ENCODE results near the gene SPHK1. TPM values are rescaled to one million over a fixed set of nuclear protein-coding genes. Genes with fewer than 3 reads are reported as not detected.

The SPHK1 gene
- total RNA-seq, 2 experiments from 2014 or later, result 10.9 to 12.0 TPM

- DNase-seq, result no peak
- H3K36me3 Mint-ChIP-seq, result peaks cover 2% of the 10 kb centered on the region
- H3K27ac Mint-ChIP-seq, result no peak overlapping the region
- no peak overlapping the region for H3K4me3 Mint-ChIP-seq
- no peaks in the 10 kb centered on the region for H3K27me3 Mint-ChIP-seq
- H3K9me3 Mint-ChIP-seq, result no peaks in the 10 kb centered on the region
- peaks cover 17% of the 10 kb centered on the region for H3K4me1 Mint-ChIP-seq
These were observed 38.0 kb downstream of the SPHK1 start for GRCh38 chr17:76422406-76422805.

DNA sequence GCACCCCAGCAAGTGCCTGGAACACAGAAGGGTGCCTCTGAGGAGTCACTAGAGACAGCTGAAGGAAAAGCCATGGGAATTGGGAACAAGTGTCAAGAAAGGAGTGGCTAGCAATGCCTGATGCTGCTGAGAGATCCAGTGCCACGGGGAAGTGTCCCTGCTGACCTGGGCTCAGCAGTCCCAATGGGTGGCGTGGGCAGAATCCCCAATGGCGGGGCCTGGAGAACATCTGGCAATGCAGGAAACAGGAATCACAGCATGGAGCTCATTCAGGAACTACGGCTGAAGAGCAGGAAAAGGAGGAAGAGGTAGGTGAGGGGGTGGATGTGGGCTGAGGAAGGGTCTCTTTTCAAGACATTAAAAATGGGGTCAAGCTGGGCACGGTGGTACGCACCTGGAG is 38.5 kb downstream of the SPHK1 start:
- Mint-ChIP-seq H3K27ac (no peak overlapping the region), H3K27me3 (no peaks in the 10 kb centered on the region), H3K4me1 (peaks cover 13% of the 10 kb centered on the region)

DNA sequence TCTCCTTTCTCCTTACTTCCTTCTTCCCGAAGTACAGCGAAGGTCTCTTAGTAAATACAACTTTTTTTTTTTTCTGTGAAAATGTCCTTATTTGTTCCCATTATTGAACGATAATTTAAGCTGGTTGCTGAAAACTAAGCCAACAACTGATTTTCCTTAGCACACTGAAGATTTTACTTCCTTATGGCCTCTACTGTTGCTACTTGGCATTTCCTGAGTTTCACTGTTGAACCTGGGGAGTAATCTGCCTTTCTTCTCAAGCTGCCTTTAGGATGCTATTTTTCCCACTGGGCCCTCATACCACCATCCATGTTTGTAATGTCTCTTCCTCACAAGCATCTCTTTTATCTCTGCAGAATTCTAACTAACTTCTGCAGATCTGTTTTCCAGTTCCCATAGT is 42.4 kb downstream of the SPHK1 start:
- H3K27me3 Mint-ChIP-seq, result no peaks in the 10 kb centered on the region
- H3K27ac Mint-ChIP-seq, result no peak overlapping the region
- no peak for DNase-seq
- peaks cover 11% of the 10 kb centered on the region for H3K4me1 Mint-ChIP-seq
- peaks cover 4% of the 10 kb centered on the region for H3K36me3 Mint-ChIP-seq
- H3K9me3 Mint-ChIP-seq, result no peaks in the 10 kb centered on the region
- no peak overlapping the region for H3K4me3 Mint-ChIP-seq

More for the DNA sequence above, 38.5 kb downstream of the SPHK1 start:
- peaks cover 2% of the 10 kb centered on the region for H3K36me3 Mint-ChIP-seq
- DNase-seq, result no peak
- H3K9me3 Mint-ChIP-seq, result no peaks in the 10 kb centered on the region
- H3K4me3 Mint-ChIP-seq, result no peak overlapping the region

GRCh38 chr17:76427501-76428231 is 43.3 kb downstream of the SPHK1 start:
- H3K36me3 Mint-ChIP-seq, result peaks cover 4% of the 10 kb centered on the region
- H3K27me3 Mint-ChIP-seq, result no peaks in the 10 kb centered on the region
- H3K4me1 Mint-ChIP-seq, result peaks cover 11% of the 10 kb centered on the region
- DNase-seq, result no peak
- H3K9me3 Mint-ChIP-seq, result no peaks in the 10 kb centered on the region
- H3K27ac Mint-ChIP-seq, result no peak overlapping the region
- no peak overlapping the region for H3K4me3 Mint-ChIP-seq

- peaks cover 1% of the 10 kb centered on the region for H3K36me3 Mint-ChIP-seq
- H3K27ac Mint-ChIP-seq, result no peak overlapping the region
- H3K27me3 Mint-ChIP-seq, result no peaks in the 10 kb centered on the region
- no peaks in the 10 kb centered on the region for H3K9me3 Mint-ChIP-seq
- no peak for DNase-seq
- H3K4me3 Mint-ChIP-seq, result no peak overlapping the region
- peaks cover 13% of the 10 kb centered on the region for H3K4me1 Mint-ChIP-seq
These were observed 44.1 kb downstream of the SPHK1 start for GRCh38 chr17:76428511-76428910.

DNA sequence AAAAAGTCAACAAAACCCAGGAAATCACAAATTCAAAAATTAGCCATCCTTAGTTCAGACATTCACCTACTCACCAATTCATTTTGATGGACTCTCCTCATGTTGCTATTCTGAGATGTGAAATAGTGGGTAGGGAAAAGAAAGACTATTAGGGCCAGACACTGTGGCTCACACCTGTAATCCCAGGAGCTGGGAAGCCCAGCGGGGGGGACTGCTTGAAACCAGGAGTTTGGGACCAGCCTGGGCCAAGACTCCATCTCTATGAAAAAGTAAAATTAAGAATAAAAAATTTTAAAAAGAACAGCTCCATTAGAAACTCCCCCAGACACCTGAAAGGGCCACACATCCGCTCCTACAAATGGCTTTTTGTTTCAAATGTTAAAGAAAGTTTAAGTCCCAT is 47.1 kb downstream of the SPHK1 start:
- H3K9me3 Mint-ChIP-seq, result no peaks in the 10 kb centered on the region
- DNase-seq, result no peak
- H3K27me3 Mint-ChIP-seq, result no peaks in the 10 kb centered on the region
- peaks cover 13% of the 10 kb centered on the region for H3K4me1 Mint-ChIP-seq
- H3K36me3 Mint-ChIP-seq, result peaks cover 1% of the 10 kb centered on the region
- H3K4me3 Mint-ChIP-seq, result no peak overlapping the region
- no peak overlapping the region for H3K27ac Mint-ChIP-seq

GRCh38 chr17:76432004-76432403 is 47.6 kb downstream of the SPHK1 start:
- H3K9me3 Mint-ChIP-seq, result no peaks in the 10 kb centered on the region
- no peak overlapping the region for H3K27ac Mint-ChIP-seq
- H3K27me3 Mint-ChIP-seq, result no peaks in the 10 kb centered on the region
- peaks cover 1% of the 10 kb centered on the region for H3K36me3 Mint-ChIP-seq
- H3K4me3 Mint-ChIP-seq, result no peak overlapping the region
- peaks cover 9% of the 10 kb centered on the region for H3K4me1 Mint-ChIP-seq
- DNase-seq, result no peak

DNA sequence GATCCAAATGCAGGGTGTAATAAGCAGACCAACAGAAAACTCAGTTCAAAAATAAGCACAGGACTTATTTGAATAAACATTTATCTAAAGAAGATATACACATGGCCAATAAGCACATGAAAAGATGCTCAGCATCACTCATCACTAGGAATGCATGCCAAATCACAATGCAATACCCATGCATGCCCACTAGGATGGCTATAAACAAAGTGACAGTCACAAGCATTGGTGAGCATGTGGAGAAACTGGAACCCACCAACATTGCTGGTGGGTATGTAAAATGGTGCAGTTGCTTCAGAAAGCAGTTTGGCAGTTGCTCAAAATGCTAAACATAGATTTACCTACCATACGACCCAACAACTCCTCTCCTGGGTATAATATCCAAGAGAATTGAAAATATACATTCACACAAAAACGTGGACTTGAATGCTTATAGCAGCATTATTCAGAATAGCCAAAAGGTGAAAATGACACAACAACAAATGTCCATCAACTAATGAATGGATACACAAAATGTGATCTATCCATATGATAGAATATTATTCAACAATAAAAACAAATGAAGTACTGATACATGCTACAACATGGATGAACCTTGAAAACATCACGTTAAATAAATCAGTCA is 48.4 kb downstream of the SPHK1 start:
- Mint-ChIP-seq H3K27ac (no peak overlapping the region), H3K4me3 (no peak overlapping the region), H3K9me3 (no peaks in the 10 kb centered on the region), H3K36me3 (peaks cover 1% of the 10 kb centered on the region), H3K27me3 (no peaks in the 10 kb centered on the region), H3K4me1 (peaks cover 9% of the 10 kb centered on the region)
- no peak for DNase-seq

- Mint-ChIP-seq H3K9me3 (no peaks in the 10 kb centered on the region), H3K36me3 (peaks cover 2% of the 10 kb centered on the region), H3K4me1 (peaks cover 16% of the 10 kb centered on the region), H3K4me3 (no peak overlapping the region), H3K27ac (no peak overlapping the region), H3K27me3 (no peaks in the 10 kb centered on the region)
- DNase-seq, result no peak
These were observed 49.3 kb downstream of the SPHK1 start for GRCh38 chr17:76433693-76434092.

DNA sequence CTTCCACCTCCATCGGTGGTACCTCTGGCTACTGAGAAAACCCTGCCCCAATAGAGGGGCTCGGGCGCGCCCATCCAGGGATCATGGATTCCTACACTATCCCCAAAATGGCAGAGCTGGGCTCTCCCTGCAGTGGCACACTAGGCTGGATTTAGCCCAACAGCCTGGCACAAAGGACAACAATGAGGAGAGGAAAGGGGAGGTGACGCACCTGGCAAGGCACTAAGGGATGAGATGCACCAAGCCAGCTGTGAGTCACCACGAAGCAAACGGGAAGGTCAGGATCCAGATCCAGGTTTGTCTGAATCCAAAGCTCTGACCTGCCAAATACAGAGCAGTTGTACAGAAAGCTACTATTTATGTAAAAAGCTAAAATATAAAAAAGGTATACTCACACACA is 50.5 kb downstream of the SPHK1 start:
- Mint-ChIP-seq H3K9me3 (no peaks in the 10 kb centered on the region), H3K4me1 (peaks cover 16% of the 10 kb centered on the region), H3K27me3 (no peaks in the 10 kb centered on the region), H3K36me3 (peaks cover 2% of the 10 kb centered on the region), H3K4me3 (no peak overlapping the region), H3K27ac (no peak overlapping the region)
- DNase-seq, result no peak

GRCh38 chr17:76435751-76436150 is 51.3 kb downstream of the SPHK1 start:
- DNase-seq, result no peak
- Mint-ChIP-seq H3K27ac (no peak overlapping the region), H3K4me1 (peaks cover 17% of the 10 kb centered on the region), H3K9me3 (no peaks in the 10 kb centered on the region), H3K27me3 (no peaks in the 10 kb centered on the region), H3K36me3 (peaks cover 2% of the 10 kb centered on the region), H3K4me3 (no peak overlapping the region)

Other genes with a start within 250 kb of the SPHK1 start
- 1 to 10 TPM; 7.5 to 7.8 TPM for gene FOXJ1, start 243.4 kb upstream of the SPHK1 start, total RNA-seq
- 10 to 100 TPM; 30.4 to 34.7 TPM for gene RNF157, start 144.1 kb upstream of the SPHK1 start, total RNA-seq
- 100 to 1,000 TPM; 262 to 268 TPM for gene UBALD2, start 119.3 kb upstream of the SPHK1 start, total RNA-seq
- gene QRICH2, start 76.3 kb upstream of the SPHK1 start, total RNA-seq, result 1 to 10 TPM in 1 of 2 experiments, under 1 TPM in 1; 0.87 to 1.6 TPM
- gene PRPSAP1, start 30.7 kb upstream of the SPHK1 start, total RNA-seq, result 10 to 100 TPM; 30.9 to 31.3 TPM
- 10 to 100 TPM; 37.7 to 38.4 TPM for gene UBE2O, start 68.5 kb downstream of the SPHK1 start, total RNA-seq
- gene AANAT, start 83.0 kb downstream of the SPHK1 start, total RNA-seq, result under 1 TPM in 1 of 2 experiments, not detected in 1; 0.36 TPM
- gene RHBDF2, start 116.8 kb downstream of the SPHK1 start, total RNA-seq, result 10 to 100 TPM; 20.7 to 22.2 TPM
- gene CYGB, start 153.1 kb downstream of the SPHK1 start, total RNA-seq, result under 1 TPM; 0.33 to 0.62 TPM
- under 1 TPM; 0.36 to 0.66 TPM for gene PRCD, start 155.4 kb downstream of the SPHK1 start, total RNA-seq
- gene ST6GALNAC2, start 201.3 kb downstream of the SPHK1 start, total RNA-seq, result not detected